NOMO-1 (cell line): Measurements from ENCODE around the gene CACNA1C.
"Not testable (repeated sequence)": the region's sequence is repeated elsewhere in the genome, so short reads cannot be mapped to it uniquely, and the experiment has no call there.

Source experiments
- DNase-seq, 2 experiments: peaks; one replicate each; lab custom pipeline; 2025; ENCODE audit not compliant: unreplicated experiment in 2 of 2; lab: John Stamatoyannopoulos, UW

CACNA1C gene

DNA sequence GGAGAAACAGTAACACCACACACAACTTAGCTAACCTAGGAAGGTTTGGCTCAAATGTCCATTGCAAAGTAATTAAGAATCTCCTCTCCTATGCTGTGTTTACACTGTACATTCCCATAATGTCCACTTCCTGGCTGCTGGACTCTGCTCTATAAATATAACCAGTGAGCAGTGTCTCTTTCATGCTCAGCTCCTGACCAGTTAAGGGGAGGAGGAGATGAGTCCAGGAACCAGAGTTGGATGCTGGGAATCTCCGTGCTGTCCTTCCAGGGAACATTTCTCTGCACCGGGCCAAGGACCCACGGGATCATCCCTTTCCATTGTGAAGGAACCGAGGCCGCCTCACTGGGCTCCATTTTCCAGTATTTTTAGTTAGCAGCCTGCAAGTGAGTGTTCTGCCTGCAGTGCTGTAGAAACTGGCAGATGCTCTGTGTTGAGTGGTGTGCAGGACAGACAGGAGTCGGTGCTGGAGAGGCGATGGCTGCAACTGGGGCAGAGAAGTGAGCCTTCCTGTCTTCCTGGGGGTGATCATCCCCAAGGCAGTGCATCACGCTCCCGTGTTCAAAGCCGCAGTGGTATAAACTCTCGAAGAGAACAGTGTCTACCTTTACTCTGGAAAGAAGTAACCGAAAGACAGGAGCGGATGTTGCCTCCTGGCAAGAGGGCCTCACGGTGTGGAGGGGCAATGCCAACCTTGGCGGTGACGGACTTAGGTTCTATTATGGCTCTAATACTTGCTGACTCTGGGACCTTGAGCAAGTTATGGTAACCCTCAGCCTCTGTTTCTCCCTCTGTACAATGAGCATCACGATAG is 195.5 kb downstream of the CACNA1C start:
- DNase-seq: no peak

DNA sequence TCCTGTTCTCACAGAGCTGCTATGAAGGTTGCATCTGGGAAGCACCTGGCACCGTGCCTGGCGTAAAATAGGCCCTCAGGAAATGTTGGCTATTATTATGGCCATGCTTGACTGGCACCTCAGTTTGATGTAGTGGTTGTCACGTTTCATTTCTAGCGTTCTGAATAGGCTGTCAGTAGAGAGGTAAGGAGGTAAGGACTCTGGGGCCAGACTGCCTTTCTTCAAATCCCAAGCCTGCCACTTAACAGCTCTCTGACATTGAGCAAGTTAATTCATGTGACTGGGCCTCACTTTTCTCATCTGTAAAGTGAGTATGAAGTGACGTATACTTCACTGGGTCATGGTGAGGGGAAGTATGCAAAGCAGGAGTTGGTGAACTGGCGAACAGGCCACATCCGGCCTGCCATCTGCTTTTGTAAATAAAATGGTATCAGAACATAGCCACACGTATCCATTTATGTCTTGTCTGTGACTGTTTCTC is 196.2 kb downstream of the CACNA1C start:
- DNase-seq: no peak

DNA sequence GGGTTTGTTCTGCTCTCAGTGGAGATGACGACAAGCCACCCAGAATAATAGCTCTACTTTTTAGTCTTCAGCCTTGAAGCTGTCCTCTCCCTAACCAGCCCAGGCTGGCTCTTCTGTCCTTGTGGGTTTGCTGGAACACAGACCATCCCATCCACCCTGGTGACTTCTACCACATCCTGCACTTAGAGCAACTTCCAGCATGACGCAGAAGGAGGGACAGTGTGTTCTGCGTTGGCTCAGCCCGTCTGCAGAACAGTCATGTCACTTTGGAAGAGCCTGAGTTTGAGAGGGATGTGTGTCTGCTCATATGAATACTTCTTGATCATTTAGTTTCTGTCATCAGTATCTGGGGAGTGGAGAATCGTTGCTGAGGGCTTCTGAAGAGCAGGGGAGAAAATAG is 198.0 kb downstream of the CACNA1C start:
- no peak for DNase-seq

DNA sequence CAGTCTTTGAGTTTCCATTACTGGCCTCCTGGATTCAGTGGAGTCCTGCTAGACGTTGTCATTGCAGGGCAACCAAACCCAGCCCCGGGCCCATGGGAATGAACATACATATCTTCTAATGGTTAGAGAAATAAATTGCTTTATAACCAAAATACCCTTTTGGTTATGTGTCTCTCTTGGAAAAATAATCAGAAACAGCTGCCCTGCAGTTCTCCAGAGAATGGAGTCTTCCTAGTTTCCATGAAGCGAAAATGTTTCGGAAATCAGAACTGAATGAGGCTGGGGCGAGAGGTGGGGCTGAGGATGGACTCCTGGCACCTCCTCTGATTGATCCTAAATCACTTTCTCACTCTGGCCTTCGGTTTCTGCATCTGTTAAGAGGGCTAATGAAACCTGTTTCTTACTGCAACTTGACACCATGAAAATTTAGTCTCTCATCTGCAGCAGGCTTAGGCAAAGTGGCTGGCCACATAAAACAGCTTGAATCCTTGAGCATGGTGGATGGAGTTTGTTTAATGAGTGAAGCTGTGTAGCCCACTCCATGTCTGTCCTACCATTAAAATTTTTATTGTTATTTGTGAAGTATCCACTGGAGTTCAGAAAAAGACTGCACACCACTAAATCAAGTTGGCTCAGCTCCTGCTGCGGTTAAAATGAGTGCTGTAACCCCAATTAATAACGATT is 198.9 kb downstream of the CACNA1C start:
- no peak for DNase-seq

DNA sequence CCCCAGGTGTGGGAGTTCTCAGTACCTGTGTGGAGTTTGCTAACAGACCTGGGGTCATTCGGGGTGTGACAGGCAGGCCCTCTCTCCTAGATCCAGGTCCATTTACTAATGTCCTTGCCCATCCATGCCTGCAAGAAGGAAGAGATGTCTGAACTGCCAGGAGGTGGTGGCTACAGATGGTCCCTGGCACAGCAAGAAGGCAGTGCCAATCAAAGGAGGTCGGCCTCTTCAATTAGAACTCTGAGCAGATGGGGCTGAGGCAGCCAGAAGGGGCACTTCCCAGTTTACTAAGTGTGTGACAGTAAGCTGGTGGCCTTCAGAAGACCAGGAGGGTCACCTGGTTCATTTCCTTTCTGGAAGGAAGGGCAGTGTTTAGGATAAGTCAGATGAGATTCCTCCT is 202.5 kb downstream of the CACNA1C start:
- DNase-seq: no peak

DNA sequence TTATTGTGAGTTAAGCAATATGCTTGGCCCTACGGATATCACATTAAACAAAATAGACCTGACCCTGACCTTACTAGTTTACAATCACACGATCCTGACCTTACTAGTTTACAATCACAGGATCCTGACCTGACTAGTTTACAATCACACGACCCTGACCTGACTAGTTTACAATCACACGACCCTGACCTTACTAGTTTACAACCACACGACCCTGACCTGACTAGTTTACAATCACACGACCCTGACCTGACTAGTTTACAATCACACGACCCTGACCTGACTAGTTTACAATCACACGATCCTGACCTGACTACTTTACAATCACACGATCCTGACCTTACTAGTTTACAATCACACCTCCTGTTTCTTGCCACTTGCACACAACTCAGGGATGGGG is 202.9 kb downstream of the CACNA1C start:
- DNase-seq: not testable (repeated sequence)

DNA sequence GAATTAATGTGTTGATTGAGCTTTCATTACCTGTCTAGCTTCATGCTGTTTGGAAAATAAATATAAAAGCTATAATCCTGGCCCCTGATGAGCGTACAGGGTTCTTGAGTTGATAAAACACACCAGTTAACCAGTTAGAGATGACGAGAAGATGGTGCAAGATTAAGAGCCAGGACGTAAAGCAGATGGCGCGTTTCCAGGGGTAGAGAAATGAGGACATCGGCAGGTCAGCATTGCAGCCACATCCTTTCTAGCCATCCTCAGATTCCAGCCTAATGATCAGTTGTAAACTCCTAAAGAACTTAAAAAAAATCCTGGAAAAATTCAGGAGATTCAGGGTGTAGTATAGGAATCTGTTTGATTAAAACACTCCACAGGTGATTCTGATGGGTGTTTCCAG is 203.7 kb downstream of the CACNA1C start:
- DNase-seq: no peak

DNA sequence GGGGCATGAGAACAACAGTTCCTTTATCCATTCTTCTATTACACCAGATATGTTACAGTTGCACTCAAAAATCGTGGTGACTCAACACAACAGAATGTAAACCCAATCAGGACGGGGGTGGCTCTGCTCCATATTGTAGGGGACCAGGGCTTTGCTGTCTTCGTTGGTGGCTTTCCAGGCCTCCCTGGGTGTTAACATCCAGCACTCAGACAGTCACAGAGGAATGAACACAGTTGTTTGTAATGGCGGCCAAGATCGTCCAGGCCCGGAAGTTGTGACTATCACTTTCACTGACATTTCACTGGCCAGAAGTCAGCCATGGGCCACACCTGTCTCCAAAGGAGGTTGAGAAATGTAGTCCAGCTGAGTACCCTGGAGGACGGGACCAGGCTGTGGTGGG is 204.1 kb downstream of the CACNA1C start:
- no peak for DNase-seq

DNA sequence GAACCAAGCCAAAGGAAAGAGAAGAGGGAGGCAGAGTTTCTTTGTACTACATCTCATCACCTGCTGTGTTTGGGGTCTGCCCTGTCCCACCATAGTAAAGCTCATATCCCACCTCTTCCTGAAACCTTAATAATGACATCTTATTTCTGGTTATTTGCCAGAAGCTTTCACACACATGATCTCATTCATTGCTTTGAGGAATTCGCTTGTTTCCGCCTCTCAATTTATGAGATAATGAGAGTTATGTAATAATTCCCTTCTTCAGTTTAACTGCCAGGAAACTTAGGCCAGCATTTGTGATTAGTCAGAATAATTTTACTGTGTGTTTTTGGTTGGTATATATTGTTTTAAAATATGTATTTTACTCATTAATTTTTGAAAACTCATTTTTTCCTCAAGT is 205.2 kb downstream of the CACNA1C start:
- peak; percentile 55 to 85 for DNase-seq

DNA sequence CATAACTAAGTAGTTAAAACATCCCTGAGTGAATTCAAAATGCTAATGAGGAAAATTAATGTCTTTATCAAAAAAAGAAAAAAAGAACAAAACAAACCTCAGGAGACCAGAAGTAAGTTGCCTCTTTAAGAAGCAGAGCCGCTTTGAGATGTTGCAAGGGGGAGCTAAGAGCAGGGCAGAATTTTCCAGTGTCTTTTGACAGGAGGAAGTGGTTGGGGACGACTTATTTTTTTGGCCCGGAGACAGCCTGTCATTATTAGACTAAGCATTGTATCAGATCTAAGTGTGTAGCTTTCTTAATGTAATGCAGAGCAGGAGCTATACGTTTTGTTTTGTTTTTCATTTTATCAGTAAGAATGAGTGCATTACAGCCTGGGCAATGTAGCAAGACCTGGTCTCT is 206.6 kb downstream of the CACNA1C start:
- DNase-seq: peak; percentile 80 to 94

DNA sequence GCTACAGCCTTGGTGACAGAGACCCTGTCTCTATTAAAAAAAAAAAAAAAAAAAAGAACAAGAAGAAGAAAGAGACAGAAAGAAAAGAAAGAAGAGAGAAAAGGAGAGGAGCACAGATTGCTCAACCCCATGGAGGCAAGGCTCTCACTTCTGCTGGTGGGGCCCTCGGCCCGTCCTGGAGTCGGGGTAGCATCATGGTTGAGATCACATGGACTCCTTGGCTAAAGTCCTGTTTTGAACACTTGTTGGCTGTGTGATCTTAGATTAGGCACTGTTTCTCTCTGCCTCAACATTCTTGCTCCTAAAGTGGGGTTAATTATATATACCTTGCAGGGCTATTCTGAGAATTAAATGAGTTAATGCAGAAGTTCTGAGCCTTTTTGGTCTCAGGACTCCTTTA is 207.7 kb downstream of the CACNA1C start:
- DNase-seq: peak; percentile 18 to 31

DNA sequence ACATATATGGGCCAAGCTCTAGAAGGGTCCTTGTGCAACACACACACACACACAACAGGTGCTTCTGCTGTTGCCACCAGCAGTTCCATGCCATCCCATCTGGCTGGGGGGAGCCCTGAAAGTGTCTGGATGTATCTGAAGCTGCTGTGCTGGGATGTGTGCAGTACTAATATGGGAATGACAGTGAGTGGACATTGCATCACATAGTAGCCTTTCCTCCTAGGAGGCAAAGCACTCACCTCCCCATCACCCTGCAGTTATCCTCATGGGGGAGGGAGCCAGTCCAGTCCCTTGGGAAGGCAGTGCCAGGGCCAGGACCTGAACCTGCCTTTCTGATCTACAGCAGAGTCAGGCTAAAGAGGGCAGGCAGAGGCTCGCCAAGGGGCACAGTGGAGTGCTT is 208.9 kb downstream of the CACNA1C start:
- DNase-seq: no peak

DNA sequence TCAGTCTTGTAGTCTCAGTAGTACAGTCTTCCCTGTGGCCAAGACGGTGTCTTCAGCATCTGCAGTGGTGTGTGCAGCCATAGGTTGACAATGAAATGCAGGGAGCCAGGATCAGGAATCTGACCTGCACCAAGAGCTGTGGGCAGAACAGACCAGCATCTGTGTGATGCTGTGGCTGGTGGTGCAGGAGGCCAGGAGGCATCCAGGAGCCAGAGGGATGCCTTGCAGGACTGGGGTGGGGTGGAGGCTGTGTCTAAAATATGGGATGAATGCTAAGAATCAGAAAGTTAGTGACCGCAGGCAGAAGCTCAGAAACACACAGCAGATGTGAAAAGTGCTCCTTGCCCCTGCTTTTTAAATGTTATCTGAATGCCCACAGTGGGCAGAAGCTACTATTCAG is 209.7 kb downstream of the CACNA1C start:
- no peak for DNase-seq

DNA sequence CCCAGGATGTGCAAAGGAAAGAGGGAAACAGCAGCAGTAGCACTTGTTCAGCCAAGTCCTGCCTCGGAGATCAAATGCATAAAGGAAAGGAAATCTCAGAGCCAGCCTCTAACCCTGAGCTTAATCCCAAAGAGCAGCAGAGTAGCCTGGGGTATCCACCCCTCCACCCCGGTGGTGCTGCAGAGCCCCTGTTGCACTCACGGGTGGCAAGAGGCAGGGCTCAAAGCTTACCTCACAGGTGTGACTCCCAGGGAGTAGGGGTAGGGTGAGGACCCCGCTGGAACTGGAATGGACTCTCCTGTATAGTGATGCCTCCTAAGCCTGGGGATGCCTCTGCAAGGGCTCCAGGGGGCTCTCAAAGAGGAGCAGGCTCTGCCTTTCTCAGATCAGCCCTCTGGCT is 211.1 kb downstream of the CACNA1C start:
- no peak for DNase-seq

DNA sequence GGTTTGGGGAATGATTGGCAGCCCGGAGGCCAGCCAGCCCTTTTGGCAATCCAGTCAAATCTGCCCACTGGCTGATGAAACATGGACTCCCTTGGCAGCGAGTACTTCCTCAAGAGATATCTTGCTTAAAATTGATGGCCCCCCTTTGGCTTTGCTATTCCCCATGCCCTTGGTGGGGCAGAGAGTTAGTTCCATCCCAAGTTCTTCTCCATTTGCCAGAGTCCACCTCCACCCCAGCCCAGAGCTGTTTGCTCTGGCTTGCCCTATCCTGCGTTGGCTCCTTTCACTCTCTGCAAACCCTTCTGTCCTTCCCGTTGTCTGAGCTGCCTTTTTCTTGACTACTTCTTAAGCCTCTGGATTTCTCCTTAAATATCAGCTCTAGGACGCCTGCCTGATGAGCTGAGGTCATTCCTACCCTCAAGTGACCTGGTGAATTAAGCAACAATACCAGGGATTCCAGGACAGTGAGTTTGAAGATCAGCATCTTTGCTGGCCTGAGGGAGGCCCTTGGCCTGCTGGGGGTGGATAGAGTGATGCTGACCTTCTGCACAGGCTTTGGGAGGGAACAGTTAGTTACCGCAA is 212.0 kb downstream of the CACNA1C start:
- no peak for DNase-seq

DNA sequence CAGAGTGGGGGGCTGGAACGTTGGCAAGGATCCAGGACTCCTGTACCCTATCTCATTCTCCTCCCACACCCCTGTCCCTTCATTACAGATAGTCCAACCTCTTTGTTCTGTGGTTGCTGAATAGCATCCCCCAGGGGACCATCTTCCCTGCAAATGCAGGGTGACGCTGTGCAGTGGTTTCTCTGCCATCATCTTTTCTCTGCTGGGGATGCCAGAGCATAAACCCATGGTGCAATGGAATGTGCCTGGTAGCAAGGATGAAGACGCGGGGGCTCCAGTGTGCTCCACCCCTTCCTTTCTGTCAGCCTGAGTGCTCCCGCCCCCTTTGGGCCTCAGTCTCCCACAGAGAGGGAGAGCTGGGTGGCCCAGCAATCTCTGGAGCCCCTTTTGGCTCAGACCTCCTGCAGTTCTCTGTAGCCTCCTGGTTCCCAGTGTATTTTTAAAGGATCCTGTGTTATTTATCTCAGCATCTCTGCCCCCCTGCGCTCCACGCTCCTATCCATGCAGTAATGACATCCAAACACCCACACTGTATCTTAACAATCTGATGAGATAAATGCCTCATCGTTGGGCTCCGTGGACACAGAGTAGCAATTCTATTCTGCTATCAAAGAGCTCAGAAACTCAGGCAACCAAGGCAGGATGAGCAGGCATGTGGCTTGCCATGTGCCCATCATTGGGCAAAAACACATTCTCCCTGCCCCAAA is 212.8 kb downstream of the CACNA1C start:
- DNase-seq: no peak

DNA sequence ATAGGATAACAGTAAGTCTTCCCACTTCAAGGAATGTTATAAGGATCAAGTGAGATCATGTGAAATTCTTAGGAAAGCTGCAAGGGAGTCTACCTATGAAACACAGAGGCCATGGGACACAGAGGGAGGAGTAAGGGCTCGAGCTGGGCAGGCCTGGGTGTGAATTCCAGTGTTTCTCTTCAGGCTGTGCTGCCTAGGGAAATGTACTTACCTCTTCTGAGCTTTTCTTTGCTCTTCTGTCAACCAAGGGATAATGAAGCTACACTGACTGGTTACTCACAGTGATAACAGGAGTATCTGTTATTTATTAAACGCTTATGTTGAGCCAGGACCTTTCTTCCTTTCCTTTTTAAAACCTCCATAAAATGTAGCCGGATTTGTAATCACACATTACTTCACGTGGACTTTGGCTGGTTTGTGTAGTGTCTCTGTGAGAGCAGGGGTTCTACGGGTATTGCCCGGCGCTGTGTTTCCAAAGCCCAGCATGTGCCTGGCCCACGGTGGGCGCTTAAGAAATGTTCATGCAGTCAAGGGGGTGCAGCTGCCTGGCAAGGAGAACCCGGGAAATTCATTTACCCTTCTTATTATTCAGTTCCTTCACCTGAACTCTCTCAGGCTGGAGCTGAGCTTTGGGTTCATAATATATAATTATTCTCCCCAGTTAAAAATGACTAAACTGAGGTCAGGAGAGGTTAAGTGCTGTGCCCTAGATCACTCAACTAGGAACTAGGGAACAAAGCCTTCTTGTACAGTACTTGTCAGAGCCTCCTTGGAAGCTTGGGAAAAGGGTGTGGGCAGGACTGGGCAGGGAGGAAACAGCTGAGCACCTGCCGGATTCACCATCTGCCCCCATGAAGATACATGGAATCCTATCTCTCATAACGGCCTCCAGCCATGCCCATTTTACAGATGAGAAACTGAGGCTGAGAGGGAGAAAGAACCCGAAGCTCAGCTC is 214.2 kb downstream of the CACNA1C start:
- no peak for DNase-seq

DNA sequence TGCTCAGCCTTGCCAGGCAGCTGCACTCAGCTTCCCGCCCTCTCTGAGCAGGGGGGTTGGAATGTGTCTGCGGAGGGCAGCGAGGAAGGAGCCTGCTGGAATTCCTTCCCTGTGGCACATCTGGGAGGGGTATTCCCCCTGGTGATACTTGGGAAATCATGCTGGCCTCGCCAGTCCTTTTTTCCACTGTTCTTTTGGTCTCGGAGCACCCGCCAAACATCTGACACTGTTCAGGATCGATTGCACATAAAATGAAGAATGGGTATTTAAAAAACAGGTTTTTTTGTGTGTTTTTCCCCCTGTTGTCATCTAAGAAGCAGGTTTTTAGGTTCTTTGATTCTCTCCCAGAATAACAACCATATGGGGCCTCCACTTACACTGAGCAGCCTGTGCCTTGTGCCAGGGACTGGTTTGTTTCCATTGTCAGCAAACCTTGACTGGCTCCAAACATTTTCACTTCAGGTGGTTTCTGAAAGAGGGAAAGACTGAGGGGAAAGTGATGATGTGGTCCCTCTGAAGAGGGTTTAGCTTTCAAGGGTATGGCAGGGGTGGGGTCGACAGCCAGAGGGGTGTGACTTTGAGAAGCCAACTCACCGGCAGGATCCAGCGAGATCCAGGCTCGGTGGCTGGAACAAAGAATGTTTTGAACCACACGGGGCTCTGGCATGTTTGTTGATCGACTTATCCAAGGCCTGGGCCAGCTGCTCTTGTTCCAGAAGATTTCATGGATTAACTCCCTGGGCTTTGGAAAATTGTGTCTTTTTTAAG is 215.1 kb downstream of the CACNA1C start:
- no peak for DNase-seq
